Measurements from ENCODE around the gene WNT5A.

DNA sequence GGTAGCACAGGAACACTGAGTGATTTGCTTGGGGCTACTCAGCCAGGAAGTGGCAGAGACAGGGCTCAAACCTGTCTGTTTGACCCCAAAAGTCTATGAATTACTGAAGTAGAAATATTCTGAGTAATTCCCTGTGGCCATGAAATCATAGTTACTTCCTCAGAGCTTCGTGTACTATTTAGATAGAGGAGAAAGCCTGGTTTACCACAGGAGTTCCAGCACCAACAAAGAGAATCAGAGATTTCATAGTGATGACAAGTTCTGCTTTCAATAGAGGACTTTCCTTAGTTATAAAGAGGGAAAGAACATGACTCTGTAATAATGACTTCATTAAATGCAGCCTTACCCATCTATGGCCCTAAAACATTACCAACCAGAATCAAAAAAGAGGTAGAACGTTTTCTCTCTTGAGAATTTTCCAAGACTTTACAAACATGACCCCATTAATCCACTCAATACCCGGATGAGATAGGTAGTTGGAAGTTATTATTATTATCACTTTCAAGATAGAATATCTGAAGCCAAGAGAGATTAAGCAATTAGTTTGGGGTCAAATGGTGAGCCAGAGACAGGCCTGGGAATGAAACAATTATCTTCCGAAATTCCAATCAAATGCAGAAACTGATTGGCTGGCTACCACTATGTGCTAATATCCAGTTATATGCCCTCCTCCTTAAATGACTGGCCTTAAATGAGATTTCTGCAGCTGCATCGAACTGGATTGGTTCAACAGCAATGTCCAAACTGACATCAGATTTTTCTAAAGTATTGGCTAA is 13.6 kb upstream of the WNT5A start:
- no peak for TF ChIP-seq POLR2A (IDR thresholded peaks at IDR 0.05; ENCODE audit: low read length)
- TF ChIP-seq, protein P1, sequence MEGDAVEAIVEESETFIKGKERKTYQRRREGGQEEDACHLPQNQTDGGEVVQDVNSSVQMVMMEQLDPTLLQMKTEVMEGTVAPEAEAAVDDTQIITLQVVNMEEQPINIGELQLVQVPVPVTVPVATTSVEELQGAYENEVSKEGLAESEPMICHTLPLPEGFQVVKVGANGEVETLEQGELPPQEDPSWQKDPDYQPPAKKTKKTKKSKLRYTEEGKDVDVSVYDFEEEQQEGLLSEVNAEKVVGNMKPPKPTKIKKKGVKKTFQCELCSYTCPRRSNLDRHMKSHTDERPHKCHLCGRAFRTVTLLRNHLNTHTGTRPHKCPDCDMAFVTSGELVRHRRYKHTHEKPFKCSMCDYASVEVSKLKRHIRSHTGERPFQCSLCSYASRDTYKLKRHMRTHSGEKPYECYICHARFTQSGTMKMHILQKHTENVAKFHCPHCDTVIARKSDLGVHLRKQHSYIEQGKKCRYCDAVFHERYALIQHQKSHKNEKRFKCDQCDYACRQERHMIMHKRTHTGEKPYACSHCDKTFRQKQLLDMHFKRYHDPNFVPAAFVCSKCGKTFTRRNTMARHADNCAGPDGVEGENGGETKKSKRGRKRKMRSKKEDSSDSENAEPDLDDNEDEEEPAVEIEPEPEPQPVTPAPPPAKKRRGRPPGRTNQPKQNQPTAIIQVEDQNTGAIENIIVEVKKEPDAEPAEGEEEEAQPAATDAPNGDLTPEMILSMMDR (IDR thresholded peaks at IDR 0.05), result no peak
- TF ChIP-seq BHLHE40 (IDR thresholded peaks at IDR 0.05; ENCODE audit: low read depth, low read length), result no peak
- TF ChIP-seq MYC (IDR thresholded peaks at IDR 0.05; ENCODE audit: borderline replicate concordance, low read length), result no peak
- TF ChIP-seq PHF8 (IDR thresholded peaks at IDR 0.05; ENCODE audit: borderline replicate concordance, low read depth), result no peak
- no peak for TF ChIP-seq CHD2 (IDR thresholded peaks at IDR 0.05; ENCODE audit: low read length, partially characterized antibody)
